CD4-positive, alpha-beta T cell treated with Interleukin-21 for 1 hour (primary cell): ENCODE results near the gene RFC3.
A peak's percentile ranks its signal among the peaks of the same experiment; 100 is the strongest.
"Not testable (repeated sequence)": the region's sequence is repeated elsewhere in the genome, so short reads cannot be mapped to it uniquely, and the experiment has no call there.

Experiments
- DNase-seq: peaks from one replicate; pipeline ENCODE4 v3.0.0-alpha.2; 2020

The RFC3 gene

GRCh38 chr13:33817901-33818706 lies at the start of gene RFC3:
TSS of gene RFC3 (plus strand) at chr13:33818149. CDS start at chr13:33818179, 30 bp downstream.
- peak; percentile 93 for DNase-seq

GRCh38 chr13:33771296-33771695 lies 46.7 kb upstream of the RFC3 start:
- no peak for DNase-seq

GRCh38 chr13:33773790-33774462 lies 44.0 kb upstream of the RFC3 start:
- DNase-seq: no peak

GRCh38 chr13:33775339-33776108 lies 42.4 kb upstream of the RFC3 start:
- no peak for DNase-seq

GRCh38 chr13:33776239-33776881 lies 41.6 kb upstream of the RFC3 start:
- no peak for DNase-seq

GRCh38 chr13:33782631-33783030 lies 35.3 kb upstream of the RFC3 start:
- DNase-seq: no peak

- DNase-seq: not testable (repeated sequence)
Observed at GRCh38 chr13:33783212-33783611, 34.7 kb upstream of the RFC3 start.

- DNase-seq: no peak
Observed at GRCh38 chr13:33784738-33785137, 33.2 kb upstream of the RFC3 start.

- DNase-seq: no peak
Observed at GRCh38 chr13:33785384-33785783, 32.6 kb upstream of the RFC3 start.

- DNase-seq: peak; percentile 42
Observed at GRCh38 chr13:33787051-33787591, 30.8 kb upstream of the RFC3 start.

GRCh38 chr13:33789066-33789606 lies 28.8 kb upstream of the RFC3 start:
- no peak for DNase-seq

- DNase-seq: no peak
Observed at GRCh38 chr13:33789739-33790138, 28.2 kb upstream of the RFC3 start.

GRCh38 chr13:33793726-33794125 lies 24.2 kb upstream of the RFC3 start:
- no peak for DNase-seq

- DNase-seq: no peak
Observed at GRCh38 chr13:33794576-33794975, 23.4 kb upstream of the RFC3 start.

GRCh38 chr13:33796095-33796494 lies 21.9 kb upstream of the RFC3 start:
- DNase-seq: no peak

GRCh38 chr13:33797622-33798021 lies 20.3 kb upstream of the RFC3 start:
- DNase-seq: no peak

GRCh38 chr13:33798023-33798422 lies 19.9 kb upstream of the RFC3 start:
- DNase-seq: no peak

GRCh38 chr13:33799950-33800592 lies 17.9 kb upstream of the RFC3 start:
- no peak for DNase-seq

GRCh38 chr13:33800646-33801186 lies 17.2 kb upstream of the RFC3 start:
- DNase-seq: no peak

GRCh38 chr13:33806470-33807248 lies 11.3 kb upstream of the RFC3 start:
- DNase-seq: no peak

GRCh38 chr13:33812829-33813228 lies 5.1 kb upstream of the RFC3 start:
- DNase-seq: not testable (repeated sequence)
